ENCODE data around the gene ZFP30. TPM values are rescaled to one million over a fixed set of nuclear protein-coding genes. Genes with fewer than 3 reads are reported as not detected.

The ZFP30 gene
- total RNA-seq, 2 donors from 2014 or later = 5.7 to 6.8 TPM

- no peak overlapping the region for H3K4me3 ChIP-seq
- DNase-seq (ENCODE audit: low spot score) = no peak
- no peak for TF ChIP-seq POLR2A (IDR thresholded peaks at IDR 0.05)
- no peak for TF ChIP-seq POLR2AphosphoS5 (IDR thresholded peaks at IDR 0.05)
- no peak for TF ChIP-seq CTCF (IDR thresholded peaks at IDR 0.05)
- no peaks in the 10 kb centered on the region for H3K4me1 ChIP-seq (replicated peaks)
- intact Hi-C loops (cut with DNase I) = no loop called here
- H3K27me3 ChIP-seq (replicated peaks; ENCODE audit: insufficient read depth) = no peaks in the 10 kb centered on the region
- peaks cover 6% of the 10 kb centered on the region for H3K9me3 ChIP-seq
- WGBS = 96% methylated on average over 7 of the region's 7 CpGs
- H3K36me3 ChIP-seq = peaks cover 5% of the 10 kb centered on the region in 2 donors
- H3K27ac ChIP-seq = no peak overlapping the region
Measured at GRCh38 chr19:37564624-37565369, 90.5 kb downstream of the ZFP30 start.

Small RNA genes lying within 50 kb of the gene (small RNA-seq; reads per million reads assigned to genes)
- 0 reads per million in 2 donors for gene SELENOKP1

Other genes with a start within 250 kb of the ZFP30 start
- gene ZNF569, start 188.0 kb downstream of the ZFP30 start, total RNA-seq = 1 to 10 TPM; 4.8 to 6.1 TPM
- gene ZNF570, start 186.1 kb downstream of the ZFP30 start, total RNA-seq = 10 to 100 TPM in 1 of 2 donors, 1 to 10 TPM in 1; 6.6 to 13.5 TPM
- gene ZNF793, start 148.5 kb downstream of the ZFP30 start, total RNA-seq = 10 to 100 TPM in 1 of 2 donors, 1 to 10 TPM in 1; 5.1 to 13.3 TPM
- gene ZNF571, start 60.7 kb downstream of the ZFP30 start, total RNA-seq = 10 to 100 TPM in 1 of 2 donors, 1 to 10 TPM in 1; 4.5 to 34.2 TPM
- 1 to 10 TPM; 2.9 to 3.1 TPM for gene ZNF540, start 60.6 kb downstream of the ZFP30 start, total RNA-seq
- 1 to 10 TPM; 5.6 to 6.5 TPM for gene ZNF607, start 64.3 kb upstream of the ZFP30 start, total RNA-seq
- 1 to 10 TPM; 5.9 to 8.4 TPM for gene ZNF573, start 124.1 kb upstream of the ZFP30 start, total RNA-seq